Ovary (tissue), 3 donors: ENCODE data around the gene ZFYVE9.

Experiments used
- CTCF ChIP-seq, 3 donors: fragments of 450-650 bp in 2 of 3; fragments of 200-600 bp in 1 of 3; IDR thresholded peaks; one replicate each; pipeline versions ENCODE4 v1.5.1 to v1.8.0; 2016 to 2022; ENCODE audit warnings: antibody characterized with exemption in 3 of 3, mild to moderate bottlenecking in 1 of 3
- EP300 ChIP-seq: sonication (generic); formaldehyde crosslinking; IDR thresholded peaks from one replicate; pipeline ENCODE4 v1.6.1; 2017; ENCODE audit warnings: antibody characterized with exemption
- donor health status: DM: no; HTN: no; CAD: no.

DNA sequence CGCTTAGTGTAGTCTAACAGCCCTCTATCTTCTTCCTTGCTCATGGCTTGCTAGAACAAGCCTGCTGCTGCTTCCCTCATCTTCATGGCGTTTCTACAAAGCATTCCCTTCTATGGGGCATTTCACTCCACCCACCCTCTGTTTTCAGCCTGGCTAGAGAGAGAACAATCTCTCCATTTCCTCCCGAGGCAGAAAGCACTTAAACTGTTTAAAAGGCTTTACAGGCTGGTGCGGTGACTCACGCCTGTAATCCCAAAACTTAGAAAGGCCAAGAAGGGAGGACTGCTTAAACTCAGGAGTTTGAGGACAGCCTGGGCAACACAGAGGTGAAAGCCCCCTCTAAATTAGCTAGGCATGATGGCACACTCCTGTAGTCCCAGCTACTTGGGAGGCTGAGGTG lies 244.6 kb downstream of the ZFYVE9 start:
- TF ChIP-seq CTCF (IDR thresholded peaks at IDR 0.05) (no peak), EP300 (no peak)
